ENCODE measurements around the gene PSMF1. TPM values are rescaled to one million over a fixed set of nuclear protein-coding genes. Genes with fewer than 3 reads are reported as not detected.

PSMF1 gene
- polyA plus RNA-seq, 1 donor from 2014 or later, result 236 TPM

- Histone ChIP-seq H3K27me3 (ENCODE audit: insufficient read depth, low read depth, low read length) (no peaks in the 10 kb centered on the region), H3K9me2 (ENCODE audit: insufficient read depth, low read length) (no peaks in the 10 kb centered on the region), H3K36me3 (ENCODE audit: insufficient read depth, low read length) (no peaks in the 10 kb centered on the region), H3K4me2 (ENCODE audit: low read length) (no peak overlapping the region), H3K9me3 (ENCODE audit: low read length) (no peaks in the 10 kb centered on the region), H3K79me2 (replicated peaks; ENCODE audit: insufficient read depth, low read length) (no peaks in the 10 kb centered on the region), H3K9ac (ENCODE audit: low read length) (no peak overlapping the region), H3K27ac (ENCODE audit: low read length) (no peak overlapping the region), H3K4me3 (ENCODE audit: low read length) (no peak overlapping the region), H4K20me1 (ENCODE audit: insufficient read depth) (no peaks in the 10 kb centered on the region), H2AFZ (ENCODE audit: low read depth, low read length) (no peak overlapping the region), H3F3A (ENCODE audit: insufficient read depth, low read length, poor library complexity, severe bottlenecking) (no peaks in the 10 kb centered on the region)
- no peak for TF ChIP-seq SMC3 (conservative IDR thresholded peaks at IDR 0.05; ENCODE audit: poor library complexity)
- TF ChIP-seq, protein P1, sequence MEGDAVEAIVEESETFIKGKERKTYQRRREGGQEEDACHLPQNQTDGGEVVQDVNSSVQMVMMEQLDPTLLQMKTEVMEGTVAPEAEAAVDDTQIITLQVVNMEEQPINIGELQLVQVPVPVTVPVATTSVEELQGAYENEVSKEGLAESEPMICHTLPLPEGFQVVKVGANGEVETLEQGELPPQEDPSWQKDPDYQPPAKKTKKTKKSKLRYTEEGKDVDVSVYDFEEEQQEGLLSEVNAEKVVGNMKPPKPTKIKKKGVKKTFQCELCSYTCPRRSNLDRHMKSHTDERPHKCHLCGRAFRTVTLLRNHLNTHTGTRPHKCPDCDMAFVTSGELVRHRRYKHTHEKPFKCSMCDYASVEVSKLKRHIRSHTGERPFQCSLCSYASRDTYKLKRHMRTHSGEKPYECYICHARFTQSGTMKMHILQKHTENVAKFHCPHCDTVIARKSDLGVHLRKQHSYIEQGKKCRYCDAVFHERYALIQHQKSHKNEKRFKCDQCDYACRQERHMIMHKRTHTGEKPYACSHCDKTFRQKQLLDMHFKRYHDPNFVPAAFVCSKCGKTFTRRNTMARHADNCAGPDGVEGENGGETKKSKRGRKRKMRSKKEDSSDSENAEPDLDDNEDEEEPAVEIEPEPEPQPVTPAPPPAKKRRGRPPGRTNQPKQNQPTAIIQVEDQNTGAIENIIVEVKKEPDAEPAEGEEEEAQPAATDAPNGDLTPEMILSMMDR (IDR thresholded peaks at IDR 0.05; ENCODE audit: poor library complexity, severe bottlenecking), result no peak
- TF ChIP-seq RAD21 (conservative IDR thresholded peaks at IDR 0.05), result no peak
- no peak for TF ChIP-seq EZH2 (IDR thresholded peaks at IDR 0.05; ENCODE audit: borderline replicate concordance, insufficient read depth, low read length, poor library complexity, severe bottlenecking)
- no peak for TF ChIP-seq MXI1 (conservative IDR thresholded peaks at IDR 0.05; ENCODE audit: poor library complexity, severe bottlenecking)
- no peak for TF ChIP-seq POLR2AphosphoS5 (IDR thresholded peaks at IDR 0.05)
- no peak for TF ChIP-seq EP300 (conservative IDR thresholded peaks at IDR 0.05; ENCODE audit: poor library complexity, severe bottlenecking)
- TF ChIP-seq, protein P2, sequence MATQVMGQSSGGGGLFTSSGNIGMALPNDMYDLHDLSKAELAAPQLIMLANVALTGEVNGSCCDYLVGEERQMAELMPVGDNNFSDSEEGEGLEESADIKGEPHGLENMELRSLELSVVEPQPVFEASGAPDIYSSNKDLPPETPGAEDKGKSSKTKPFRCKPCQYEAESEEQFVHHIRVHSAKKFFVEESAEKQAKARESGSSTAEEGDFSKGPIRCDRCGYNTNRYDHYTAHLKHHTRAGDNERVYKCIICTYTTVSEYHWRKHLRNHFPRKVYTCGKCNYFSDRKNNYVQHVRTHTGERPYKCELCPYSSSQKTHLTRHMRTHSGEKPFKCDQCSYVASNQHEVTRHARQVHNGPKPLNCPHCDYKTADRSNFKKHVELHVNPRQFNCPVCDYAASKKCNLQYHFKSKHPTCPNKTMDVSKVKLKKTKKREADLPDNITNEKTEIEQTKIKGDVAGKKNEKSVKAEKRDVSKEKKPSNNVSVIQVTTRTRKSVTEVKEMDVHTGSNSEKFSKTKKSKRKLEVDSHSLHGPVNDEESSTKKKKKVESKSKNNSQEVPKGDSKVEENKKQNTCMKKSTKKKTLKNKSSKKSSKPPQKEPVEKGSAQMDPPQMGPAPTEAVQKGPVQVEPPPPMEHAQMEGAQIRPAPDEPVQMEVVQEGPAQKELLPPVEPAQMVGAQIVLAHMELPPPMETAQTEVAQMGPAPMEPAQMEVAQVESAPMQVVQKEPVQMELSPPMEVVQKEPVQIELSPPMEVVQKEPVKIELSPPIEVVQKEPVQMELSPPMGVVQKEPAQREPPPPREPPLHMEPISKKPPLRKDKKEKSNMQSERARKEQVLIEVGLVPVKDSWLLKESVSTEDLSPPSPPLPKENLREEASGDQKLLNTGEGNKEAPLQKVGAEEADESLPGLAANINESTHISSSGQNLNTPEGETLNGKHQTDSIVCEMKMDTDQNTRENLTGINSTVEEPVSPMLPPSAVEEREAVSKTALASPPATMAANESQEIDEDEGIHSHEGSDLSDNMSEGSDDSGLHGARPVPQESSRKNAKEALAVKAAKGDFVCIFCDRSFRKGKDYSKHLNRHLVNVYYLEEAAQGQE (IDR thresholded peaks at IDR 0.05; ENCODE audit: borderline replicate concordance), result no peak
- no peak for TF ChIP-seq TAF1 (IDR thresholded peaks at IDR 0.05; ENCODE audit: low read depth)
These were observed 91.3 kb downstream of the PSMF1 start for GRCh38 chr20:1209447-1210387.

DNA sequence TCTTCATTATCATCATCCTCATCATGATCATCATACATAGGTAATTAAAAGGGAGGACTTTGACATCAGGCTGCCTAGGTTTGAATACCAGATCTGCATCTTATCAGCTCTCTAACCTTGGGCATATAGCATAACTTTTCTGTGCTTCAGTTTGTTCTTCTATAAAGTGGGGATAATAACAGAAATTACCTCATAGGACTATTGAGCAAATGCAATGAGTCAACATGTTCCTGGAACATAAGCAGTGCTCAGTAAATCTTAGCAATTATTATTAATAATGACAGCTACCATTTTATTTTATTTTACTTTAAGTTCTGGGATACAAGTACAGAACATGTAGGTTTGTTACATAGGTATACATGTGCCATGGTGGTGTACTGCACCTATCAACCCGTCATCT lies 92.1 kb downstream of the PSMF1 start:
- no peak overlapping the region for H2AFZ ChIP-seq (ENCODE audit: low read depth, low read length)
- no peaks in the 10 kb centered on the region for H3K36me3 ChIP-seq (ENCODE audit: insufficient read depth, low read length)
- no peaks in the 10 kb centered on the region for H3K79me2 ChIP-seq (replicated peaks; ENCODE audit: insufficient read depth, low read length)
- no peak overlapping the region for H3K27ac ChIP-seq (ENCODE audit: low read length)
- H3K27me3 ChIP-seq (ENCODE audit: insufficient read depth, low read depth, low read length), result no peaks in the 10 kb centered on the region
- H3K9me2 ChIP-seq (ENCODE audit: insufficient read depth, low read length), result no peaks in the 10 kb centered on the region
- no peak overlapping the region for H3K4me2 ChIP-seq (ENCODE audit: low read length)
- H3K4me3 ChIP-seq (ENCODE audit: low read length), result no peak overlapping the region
- TF ChIP-seq RAD21 (conservative IDR thresholded peaks at IDR 0.05) (no peak), EZH2 (IDR thresholded peaks at IDR 0.05; ENCODE audit: borderline replicate concordance, insufficient read depth, low read length, poor library complexity, severe bottlenecking) (no peak), SMC3 (conservative IDR thresholded peaks at IDR 0.05; ENCODE audit: poor library complexity) (no peak), TAF1 (IDR thresholded peaks at IDR 0.05; ENCODE audit: low read depth) (no peak), EP300 (conservative IDR thresholded peaks at IDR 0.05; ENCODE audit: poor library complexity, severe bottlenecking) (no peak), MXI1 (conservative IDR thresholded peaks at IDR 0.05; ENCODE audit: poor library complexity, severe bottlenecking) (no peak), POLR2AphosphoS5 (IDR thresholded peaks at IDR 0.05) (no peak)
- TF ChIP-seq, protein P1 (IDR thresholded peaks at IDR 0.05; ENCODE audit: poor library complexity, severe bottlenecking), result no peak
- TF ChIP-seq, protein P2 (IDR thresholded peaks at IDR 0.05; ENCODE audit: borderline replicate concordance), result no peak
- no peaks in the 10 kb centered on the region for H3F3A ChIP-seq (ENCODE audit: insufficient read depth, low read length, poor library complexity, severe bottlenecking)
- no peak overlapping the region for H3K9ac ChIP-seq (ENCODE audit: low read length)
- H3K9me3 ChIP-seq (ENCODE audit: low read length), result no peaks in the 10 kb centered on the region
- no peaks in the 10 kb centered on the region for H4K20me1 ChIP-seq (ENCODE audit: insufficient read depth)
